RPMI8226 (cell line): ENCODE data around the gene EGF.

ENCODE experiments used
- DNase-seq: peaks from one replicate; pipeline ENCODE4 v3.0.0-alpha.2; 2015

EGF gene

GRCh38 chr4:109966891-109967481 is 54.3 kb downstream of the EGF start:
- no peak for DNase-seq

GRCh38 chr4:109967798-109968520 is 55.3 kb downstream of the EGF start:
- no peak for DNase-seq

- DNase-seq: no peak
Measured at GRCh38 chr4:109969087-109969486, 56.4 kb downstream of the EGF start.

GRCh38 chr4:109969919-109970318 is 57.2 kb downstream of the EGF start:
- DNase-seq: no peak

GRCh38 chr4:109972786-109973528 is 60.3 kb downstream of the EGF start:
- no peak for DNase-seq

- DNase-seq: no peak
Measured at GRCh38 chr4:109973529-109973905, 60.8 kb downstream of the EGF start.

- DNase-seq: no peak
Measured at GRCh38 chr4:109976189-109976588, 63.5 kb downstream of the EGF start.

- peak; percentile 18 for DNase-seq
Measured at GRCh38 chr4:109977854-109978501, 65.3 kb downstream of the EGF start.

- no peak for DNase-seq
Measured at GRCh38 chr4:109978704-109979454, 66.2 kb downstream of the EGF start.

GRCh38 chr4:109979920-109980717 is 67.4 kb downstream of the EGF start:
- no peak for DNase-seq

- DNase-seq: no peak
Measured at GRCh38 chr4:109981936-109982335, 69.3 kb downstream of the EGF start.

GRCh38 chr4:109982521-109982920 is 69.8 kb downstream of the EGF start:
- DNase-seq: no peak

GRCh38 chr4:109985993-109986974 is 73.6 kb downstream of the EGF start:
- DNase-seq: no peak

GRCh38 chr4:109989044-109989443 is 76.4 kb downstream of the EGF start:
- no peak for DNase-seq

GRCh38 chr4:109989618-109990017 is 76.9 kb downstream of the EGF start:
- DNase-seq: no peak

- DNase-seq: peak; percentile 76
Measured at GRCh38 chr4:109990261-109991257, 77.9 kb downstream of the EGF start.

GRCh38 chr4:109993116-109993515 is 80.4 kb downstream of the EGF start:
- DNase-seq: no peak

GRCh38 chr4:109994415-109994827 is 81.7 kb downstream of the EGF start:
- DNase-seq: peak; percentile 4

GRCh38 chr4:109996526-109996925 is 83.8 kb downstream of the EGF start:
- peak; percentile 7 for DNase-seq
